Stimulated activated CD8-positive, alpha-beta memory T cell treated with anti-CD3 and anti-CD28 coated beads, Interleukin-15, amount 100 ng/mL, for 48 hours (primary cell): ENCODE data around the gene IL34.

Source experiments
- DNase-seq, 2 donors: peaks; one replicate each; pipeline ENCODE4 v3.0.0-alpha.2; 2020; ENCODE audit warnings: low read depth in 2 of 2

IL34 gene

DNA sequence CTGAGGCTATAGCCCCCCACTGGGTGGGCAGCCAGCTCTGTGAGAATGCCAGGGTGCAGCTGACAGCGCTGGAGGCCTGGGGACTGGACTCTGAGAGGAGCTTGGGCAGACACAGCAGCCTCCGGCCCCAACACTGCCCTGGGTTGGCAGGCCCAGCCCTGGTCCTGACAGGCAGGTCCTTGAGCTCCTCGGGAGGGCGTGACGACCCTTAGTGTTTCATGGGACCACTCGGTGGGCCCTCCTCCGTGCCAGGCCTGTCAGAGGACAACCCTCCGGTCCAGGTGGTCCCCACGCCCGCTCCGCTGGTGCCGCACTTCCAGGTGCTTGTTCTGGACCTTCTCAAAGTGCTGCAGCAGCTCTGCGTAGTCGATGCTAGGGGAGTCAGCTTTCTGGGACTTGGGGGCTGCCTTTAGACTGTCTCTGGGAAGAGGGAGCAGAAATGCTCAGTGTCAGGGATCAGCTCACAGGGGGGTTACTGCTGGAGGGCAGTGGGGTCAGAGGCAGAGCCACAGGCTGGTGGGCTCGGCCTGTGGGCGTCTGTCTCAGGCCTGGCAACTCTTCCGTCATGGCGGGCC is 41.4 kb downstream of the IL34 start:
- DNase-seq, result no peak

DNA sequence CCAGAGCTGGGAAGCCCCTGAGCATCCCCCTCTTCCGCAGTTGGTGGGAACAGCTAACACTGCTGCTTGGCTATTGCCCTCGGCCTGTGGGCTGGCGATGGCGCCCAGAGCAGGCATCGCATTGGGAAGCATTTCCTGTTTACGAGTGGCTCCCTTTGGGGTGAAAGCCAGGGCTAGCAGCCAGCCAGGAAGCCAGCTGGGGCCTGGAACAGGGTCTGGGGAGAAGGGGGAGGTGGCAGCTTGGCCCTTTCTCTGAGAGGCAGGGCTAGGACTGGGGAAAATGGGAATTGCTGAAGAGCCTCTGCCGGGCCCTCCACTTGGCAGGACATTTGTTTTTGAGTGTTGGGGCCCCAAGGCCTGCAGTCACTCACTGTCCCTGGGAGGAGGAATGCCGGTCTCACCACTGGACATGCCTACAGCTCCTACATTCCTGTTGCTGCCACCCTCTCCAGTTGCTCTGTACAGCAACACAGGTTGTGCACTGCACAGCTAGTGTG is 41.9 kb downstream of the IL34 start:
- no peak for DNase-seq

DNA sequence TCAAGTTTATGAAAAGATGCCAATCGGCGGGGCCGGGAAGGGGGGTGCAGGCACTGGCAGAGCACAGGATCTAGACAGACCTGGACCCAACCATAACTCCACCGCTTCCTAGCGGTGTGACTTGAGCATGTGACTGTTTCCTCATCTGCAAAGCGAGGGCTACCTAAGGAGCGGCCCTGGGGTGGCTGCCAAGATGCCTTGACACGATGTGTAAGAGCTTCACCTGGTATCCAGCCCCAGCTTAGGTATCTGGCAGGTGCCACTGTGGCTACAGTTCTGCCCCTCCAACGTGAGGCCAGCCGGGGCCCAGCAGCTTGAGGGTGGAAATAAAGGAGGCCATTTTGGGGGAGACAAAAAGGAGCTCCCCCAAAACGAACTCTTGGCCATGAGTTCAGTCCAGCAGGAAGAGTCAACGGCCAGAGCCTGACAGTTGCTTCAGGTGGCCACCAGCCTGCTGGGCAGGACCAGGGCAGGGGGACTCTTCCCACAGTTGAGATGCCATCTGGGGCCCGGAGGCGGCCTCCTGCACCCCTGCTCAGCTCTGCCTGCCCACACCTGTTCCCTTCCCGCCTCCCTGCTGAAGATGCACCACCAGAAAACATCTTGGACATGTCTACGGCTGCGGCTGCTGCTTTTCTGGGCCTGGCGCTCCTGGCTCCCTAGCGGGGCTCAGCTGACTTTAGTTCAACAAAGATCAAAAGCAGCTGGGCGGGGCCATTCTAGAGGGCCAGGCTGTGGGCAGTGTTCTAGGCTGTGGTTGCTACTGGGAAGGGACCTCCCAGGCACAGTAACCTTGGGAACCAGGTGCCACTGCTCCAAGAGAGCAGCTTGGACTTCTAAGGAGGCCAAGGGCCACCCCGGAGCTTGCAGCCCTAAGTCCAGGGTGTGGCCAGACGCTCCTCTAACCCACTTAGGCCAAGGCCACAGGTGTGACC is 42.9 kb downstream of the IL34 start:
- DNase-seq, result no peak

DNA sequence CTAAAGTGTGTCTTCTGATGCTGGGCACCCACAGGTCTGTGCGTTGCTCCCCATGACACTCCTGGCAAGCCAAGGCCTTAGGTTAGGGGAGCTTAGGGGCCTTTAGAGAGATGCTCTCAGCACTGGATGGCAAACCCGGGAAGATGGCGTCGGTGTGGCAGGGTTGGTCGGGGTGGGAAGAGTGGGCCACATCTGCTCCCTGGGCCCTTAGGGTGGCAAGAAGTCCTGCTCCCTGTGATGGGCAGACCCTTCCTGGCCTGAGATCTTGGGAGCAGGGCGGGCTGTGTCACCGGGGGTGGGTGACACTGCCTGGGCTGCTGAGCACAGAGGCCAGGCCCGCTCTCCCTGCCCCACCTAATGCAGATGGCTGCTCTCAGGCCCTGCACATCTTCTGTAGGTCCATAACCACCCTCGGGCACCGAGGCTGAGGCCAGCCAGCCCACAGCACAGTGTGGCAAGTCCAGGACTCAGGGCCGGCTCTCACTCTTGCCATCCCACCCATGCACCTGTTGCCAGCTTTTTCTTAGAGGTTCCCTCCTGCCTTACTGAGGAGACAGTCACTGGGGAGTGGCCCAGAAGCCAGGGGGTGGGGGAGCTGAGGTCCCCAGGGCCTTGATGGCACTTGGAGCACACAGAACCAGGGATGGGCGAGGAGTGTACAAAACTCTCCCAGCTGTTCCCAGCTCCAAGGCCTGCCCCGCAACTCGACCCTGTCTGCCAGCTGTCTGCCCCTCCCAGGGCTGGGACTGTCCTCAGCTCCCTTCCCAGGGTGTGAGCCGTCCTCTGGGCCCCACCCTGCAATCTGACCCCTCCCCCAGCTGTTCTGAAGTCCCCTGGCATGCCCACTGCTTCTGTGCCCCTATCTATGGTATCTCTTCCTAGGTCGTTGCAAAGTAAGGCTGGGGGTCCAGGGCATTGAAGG is 43.9 kb downstream of the IL34 start:
- DNase-seq, result no peak

DNA sequence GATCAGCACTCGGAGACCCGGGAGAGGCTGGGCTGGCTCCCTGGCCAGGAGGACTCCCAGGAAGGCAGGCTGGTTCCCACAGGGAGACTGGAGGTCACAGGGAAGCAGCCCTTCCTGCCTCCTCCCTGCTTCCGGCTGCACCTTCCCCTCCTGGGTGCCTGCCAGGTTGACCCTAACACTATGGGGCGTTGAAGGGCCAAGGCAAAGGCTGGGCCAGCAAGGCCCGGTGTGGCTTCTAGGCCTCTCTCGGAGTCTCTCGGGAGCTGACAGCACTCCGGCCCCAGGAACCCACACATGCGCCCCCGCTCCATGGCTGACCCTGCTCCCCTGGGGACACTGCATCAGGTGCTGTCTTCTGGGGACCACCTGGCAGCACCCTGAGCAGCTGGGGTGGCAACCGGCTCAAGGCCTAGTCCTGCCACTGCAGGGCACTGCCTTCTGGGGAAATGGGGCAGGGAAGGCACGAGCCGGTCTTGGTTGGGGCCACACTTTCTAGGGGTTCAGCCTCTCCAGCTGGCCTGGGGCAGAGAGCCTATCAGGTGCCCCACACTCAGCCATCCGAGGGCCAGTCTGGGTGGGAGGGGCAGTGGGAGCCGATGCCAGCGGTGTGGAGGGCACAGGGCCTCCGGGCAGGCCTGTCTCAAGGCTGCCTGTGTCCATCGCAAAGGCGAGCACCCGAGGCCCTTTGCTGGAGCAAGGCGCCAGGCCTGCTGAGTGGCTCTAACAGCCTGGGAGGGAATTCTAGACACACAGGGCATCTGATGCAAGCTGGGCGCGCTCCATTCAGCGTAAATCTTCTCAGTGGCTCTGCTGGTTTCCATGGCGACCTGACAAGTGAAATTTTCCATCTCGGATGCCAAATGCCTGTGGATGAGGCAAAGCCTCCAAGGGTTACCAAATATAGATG is 45.1 kb downstream of the IL34 start:
- DNase-seq, result no peak

DNA sequence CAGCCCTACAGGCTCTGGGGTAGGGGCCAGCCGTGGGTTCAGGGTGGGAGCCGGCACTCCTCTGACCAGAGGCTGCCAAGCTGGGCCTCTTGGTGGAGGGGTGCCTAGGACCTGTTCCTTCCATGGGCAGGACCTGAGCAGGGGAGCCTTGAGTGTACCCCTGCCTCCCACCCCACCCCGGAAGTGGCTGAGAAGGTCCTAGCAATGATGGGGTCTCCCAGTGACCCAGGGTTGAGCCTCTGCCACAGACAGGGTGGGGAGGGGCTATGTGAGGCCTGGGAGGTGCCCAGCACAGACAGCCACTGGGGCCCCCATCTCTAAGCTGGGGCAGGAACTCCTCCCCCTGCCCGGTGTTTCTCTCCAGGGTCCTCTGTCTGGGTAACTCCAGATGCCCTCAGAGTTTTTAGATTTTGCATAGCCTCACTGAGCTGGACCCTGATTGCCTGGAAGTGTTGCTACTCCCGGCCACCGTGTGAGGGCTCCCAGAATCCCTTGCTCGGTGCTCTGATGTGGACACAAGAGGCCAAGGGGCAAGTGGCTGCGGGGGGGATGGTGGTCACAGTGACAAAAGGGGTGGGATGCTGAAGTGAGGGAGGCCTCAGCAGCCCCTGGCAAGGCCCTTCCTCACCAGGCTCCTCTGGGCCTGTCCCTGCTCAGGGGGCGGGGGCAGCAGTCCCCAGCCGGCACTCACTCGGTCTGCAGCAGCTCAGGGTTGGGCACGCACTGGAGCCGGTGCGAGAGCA is 45.9 kb downstream of the IL34 start:
- no peak for DNase-seq

DNA sequence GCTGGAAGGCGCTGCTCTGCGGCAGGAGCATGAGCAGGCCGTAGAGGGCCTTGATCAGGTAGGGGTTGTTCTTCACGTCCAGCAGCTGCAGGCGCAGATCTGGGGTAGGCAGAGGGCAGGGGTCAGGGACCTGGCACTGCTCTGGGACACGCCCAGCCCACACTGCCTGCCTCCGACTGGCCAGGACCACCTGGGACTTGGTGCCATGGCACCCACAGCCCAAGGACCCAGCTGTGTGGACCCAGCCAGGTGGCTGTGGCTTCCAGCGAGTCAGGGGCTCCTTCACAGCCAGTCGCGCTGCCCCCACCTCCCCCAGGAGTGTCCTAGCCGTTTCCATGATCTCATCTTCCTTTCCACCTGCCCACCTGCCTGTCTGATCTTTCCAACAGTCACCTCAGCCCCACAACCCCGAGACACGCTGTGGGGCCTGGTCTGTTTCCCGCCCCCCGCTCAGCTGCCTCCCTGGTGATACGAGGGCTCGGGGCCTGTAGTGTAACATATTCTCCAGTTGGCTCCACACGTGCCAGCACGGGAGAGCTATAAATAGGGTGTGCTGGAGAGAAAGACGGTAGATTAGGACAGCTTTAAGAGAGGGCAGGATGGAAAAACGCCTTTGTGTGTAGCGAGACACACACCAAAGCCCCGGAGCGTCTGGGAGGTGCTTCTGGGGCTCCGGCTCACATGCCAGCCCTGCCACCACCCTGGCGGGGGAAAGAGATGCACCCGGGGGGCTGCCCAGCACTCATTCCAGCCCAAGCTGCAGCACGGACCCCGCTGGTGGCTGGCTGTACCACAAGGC is 46.7 kb downstream of the IL34 start:
- DNase-seq, result no peak

DNA sequence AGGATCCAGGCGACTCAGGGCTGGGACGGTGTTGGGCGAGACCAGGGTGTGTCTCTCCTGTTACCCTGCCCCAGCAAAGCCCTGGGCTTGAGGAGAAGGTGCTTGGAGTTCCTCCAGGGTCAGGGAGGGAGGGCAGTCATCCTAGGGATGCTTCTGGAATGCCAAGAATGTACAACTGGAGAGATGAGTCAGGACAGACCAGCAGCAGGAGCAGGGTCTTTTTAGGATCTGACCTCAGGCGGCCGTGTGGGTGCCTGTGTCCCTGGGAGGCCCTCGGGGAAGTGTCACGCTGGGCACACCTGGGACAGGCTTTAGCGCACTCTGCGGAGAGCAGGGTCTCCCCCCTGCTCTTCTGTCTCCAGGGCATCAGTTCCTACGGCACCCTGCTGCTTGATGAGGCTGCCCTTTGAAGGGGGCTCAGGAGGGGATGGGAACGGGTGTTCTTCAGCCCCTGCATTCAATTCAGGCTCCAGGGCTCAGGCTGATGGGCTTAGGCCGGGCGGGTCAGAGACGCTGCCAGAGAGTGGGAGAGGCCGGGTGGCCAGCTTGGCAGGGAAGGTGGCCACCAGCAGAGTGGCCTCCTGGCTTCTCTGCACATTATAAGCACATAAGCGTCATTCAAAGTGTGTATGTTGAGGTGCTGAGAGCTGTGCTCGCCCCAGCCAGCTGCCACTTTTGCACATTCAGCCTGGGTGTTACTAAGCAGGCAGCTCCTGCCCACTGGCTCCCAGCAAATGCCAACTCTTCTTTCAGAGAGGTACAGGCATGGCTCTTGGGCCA is 47.9 kb downstream of the IL34 start:
- no peak for DNase-seq

DNA sequence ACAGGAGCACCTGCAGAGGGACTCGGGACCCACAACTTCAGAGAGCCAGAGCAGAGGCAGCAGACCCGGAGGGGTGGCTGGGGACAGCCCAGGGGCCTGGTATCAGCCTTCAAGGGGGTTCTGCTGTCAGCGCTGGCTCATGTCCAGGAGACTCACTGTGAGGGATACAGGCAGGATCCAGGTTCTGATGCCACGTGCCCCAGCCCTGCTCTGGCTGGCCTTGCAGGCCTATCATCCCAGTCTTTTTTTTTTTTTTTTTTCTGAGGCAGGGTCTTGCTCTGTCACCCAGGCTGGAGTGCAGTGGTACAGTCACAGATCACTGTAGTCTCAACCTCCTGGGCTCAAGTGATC is 48.5 kb downstream of the IL34 start:
- no peak for DNase-seq

DNA sequence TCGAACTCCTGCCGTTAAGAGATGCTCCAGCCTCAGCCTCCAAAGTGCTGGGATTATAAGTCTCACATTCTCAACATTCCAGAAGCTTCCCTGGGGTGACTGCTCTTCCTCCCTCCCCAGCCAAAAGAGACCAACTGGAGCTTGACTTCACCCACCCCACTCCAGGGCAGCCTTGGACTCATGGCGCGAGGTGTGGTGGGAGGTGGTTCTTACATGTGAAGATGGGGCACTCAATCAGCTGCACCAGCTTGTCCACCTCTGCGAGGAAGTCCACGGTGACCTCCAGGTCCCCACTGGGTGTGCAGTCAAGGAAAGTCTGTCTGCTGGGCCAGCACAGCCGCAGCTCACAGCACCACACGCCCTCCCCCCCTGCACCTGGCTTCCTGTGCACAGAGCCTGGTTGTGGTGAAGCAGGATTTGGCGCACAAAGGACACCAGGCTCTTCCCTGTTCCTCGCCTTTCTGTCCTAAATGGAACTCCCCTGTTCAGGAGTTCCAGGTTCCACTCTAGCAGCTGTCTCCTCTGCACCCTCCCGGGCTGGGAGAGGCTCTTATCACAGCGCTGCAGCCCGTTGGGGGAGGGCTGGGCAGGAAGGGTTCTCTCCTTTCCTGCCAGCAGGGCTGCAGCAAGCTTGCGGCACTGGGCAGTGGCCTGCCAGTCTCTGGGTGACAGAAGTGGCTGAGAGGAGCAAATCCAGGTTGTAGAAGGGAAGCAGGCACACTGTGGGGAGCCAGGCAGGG is 49.1 kb downstream of the IL34 start:
- DNase-seq, result no peak

DNA sequence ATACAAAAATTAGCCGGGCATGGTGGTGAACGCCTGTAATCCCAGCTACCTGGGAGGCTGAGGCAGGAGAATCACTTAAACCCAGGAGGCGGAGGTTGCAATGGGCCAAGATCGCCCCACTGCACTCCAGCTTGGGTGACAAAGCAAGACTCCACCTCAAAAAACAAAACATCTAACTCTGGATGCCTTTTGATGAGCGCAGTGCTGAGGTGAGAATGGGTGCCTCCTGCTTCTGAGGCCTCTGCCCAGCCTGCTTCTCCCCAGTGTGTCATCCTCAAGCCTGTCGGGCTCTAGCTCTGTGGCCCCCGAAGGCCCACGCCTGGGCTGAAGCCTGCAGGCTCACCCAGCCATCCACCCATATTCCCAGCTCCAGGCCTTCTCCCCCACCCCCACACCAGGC is 50.0 kb downstream of the IL34 start:
- DNase-seq, result no peak

DNA sequence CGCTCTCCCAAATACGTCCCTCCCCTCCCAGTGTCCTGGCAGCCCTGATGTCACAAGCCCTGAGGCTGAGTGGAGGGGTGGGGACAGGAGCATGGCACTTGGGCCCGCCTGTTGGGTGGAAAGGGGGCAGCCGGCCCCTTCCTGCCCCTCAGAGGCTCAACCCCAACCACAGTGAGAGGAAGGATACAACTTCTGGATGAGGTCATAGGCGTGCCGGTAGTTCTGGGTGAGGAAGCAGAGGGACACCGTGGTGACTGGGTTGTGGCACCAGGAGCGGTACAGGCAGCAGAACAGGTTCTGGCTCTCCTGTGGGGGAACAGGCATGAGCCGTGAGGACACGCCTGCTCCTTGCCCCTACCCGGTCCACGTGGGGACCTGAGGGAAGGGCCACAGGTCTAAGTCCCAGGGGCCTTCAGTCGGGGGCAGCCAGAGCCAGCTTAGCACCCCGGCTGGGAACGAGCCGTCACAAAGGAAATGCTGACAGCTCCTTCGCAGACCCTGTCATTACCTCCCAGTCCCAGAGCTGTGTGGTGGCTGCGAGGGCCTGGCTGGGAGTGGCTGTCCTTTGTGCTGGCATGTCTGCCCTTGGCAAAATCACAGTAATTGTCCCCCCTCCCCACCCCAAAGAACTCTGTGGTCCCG is 50.7 kb downstream of the IL34 start:
- peak in 1 of 2 donors; percentile 17 for DNase-seq

DNA sequence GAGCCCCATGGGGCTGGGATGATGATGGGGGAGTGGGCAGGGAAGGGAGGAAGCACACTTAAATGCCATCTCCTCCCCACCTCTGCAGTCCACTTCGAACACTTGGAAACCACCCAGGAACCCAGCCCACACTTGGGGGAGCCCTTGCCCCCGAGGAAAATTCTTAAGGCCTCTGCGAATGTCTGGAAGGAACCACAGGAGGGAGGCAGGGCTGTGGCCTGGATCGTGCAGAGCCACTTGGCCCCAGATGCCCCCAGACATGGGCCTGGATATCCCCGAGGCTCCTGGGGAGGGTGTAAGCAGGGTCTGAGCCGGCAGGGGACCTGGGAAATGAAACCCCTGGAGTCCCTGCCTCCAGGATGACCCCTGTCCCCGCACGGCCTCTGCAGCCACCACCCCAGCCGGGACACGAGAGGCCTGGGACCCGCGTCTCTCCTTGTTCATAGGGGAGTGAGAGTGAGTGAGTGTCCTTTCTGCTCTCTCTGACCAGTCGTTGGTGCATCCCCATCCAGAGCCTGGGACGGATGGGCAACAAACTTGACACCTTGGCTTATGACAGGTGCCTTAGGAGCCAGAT is 51.3 kb downstream of the IL34 start:
- no peak for DNase-seq

DNA sequence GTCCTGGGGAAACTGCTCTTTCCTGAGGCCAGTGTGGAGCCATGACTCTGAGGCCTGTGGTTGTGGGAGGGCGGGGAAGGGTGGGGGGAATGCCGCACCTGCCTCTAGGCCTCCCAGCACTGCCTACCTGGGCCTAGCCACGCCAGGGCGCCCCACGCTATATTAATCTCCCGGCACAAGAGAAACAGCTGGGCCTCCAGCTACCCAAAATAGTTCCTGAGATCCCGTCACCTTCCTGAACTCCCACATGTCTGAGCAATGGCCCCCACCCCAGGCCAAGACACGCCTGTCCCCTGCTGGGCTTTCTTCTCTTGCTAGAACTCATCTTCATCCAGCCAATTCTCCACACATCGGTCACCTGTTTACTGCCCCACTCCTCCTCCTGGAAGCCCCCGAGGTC is 52.5 kb downstream of the IL34 start:
- DNase-seq, result no peak

DNA sequence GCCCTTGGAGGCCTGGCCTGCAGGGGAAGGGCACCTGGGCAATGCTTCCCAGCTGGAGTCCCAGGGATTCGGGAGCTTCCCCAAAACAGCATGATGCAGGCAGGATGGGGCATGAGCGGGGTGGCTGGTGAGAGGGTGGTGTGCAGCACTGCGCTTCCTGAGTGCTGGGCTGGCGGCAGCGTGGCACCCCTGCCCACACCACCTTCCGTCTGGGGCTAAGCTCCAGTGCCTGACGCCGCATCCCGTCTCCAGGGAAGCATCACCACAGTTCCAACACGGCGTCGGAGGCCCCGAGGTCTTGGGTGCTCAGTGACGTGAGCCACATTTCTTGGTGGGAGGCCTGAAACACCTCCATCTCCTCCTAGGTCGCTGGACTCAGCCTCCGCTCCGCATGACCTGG is 53.3 kb downstream of the IL34 start:
- DNase-seq, result no peak

DNA sequence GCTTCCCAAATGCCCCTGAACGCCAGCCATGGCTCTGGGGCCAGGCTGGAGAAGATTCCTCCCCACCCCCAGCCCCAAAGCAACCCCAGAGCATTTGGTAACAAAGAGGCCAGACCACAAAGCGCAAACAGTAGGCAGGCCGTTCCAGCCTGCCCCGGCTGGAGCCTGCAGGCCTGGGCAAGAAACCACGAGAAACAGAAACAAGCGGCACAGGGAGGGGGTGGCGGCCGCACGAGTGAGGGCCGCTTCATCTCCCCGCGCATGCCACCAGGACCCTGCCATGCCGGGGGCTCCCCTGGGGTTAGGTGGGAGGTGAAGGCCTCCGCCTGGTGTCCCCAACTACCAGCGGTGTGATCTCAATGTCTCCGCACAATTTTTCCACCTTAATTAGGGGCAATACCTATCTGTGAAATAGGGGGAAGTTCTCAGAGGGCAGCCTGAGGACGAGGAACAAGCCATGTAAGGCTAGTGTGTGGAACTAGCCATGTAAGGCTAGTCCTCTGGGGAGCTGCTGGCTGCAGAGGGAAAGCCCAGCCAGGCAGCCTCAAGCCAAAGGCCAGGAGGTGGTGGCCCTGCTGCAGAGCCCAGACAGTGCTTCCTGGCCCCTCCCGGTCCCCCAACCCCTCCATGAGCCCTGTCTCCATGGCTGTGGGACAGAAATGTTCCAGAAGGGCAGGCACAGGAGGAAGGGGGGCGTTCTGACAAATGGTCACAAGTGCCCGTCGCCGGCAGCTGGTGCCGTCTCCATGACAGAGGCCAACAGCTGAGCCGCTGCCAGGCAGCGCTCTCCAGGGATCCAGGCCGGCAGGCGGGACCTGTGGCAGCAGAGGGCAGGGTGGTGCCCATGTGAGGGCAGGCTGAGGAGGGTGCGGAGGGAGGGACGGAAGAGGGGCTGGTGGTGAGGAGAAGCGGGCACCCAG is 54.0 kb downstream of the IL34 start:
- no peak for DNase-seq
